HepG2 (cell line): ENCODE results near the gene WASHC4. TPM values are rescaled to one million over a fixed set of nuclear protein-coding genes. Genes with fewer than 3 reads are reported as not detected.
A peak's percentile ranks its signal among the peaks of the same experiment; 100 is the strongest.

Source experiments
- ATAC-seq: fragments of 200-7000 bp; cut with Tn5 transposase; 3 replicates; pipeline ENCODE4 v1.9.1; 2020; ENCODE audit warnings: mild to moderate bottlenecking, moderate library complexity
- BruUV-seq: library from RNA; stranded (reverse); fragments of 400-500 nt; replicated peaks from 2 replicates; lab custom pipeline; 2021; lab: Mats Ljungman, UMichigan
- CTCF ChIA-PET: fragments of 300-600 bp; formaldehyde crosslinking; extraction: SDS; loops from one replicate; lab custom pipeline; 2021; ENCODE audit warnings: low total read pairs, inconsistent platforms, low intra/inter-chr PET ratio; lab: Yijun Ruan, JAX
- POLR2A ChIA-PET: fragments of 350-600 bp; sonication (Branson Sonifier 250); formaldehyde crosslinking; loops from one replicate; lab custom pipeline; 2020; ENCODE audit warnings: antibody characterized with exemption, inconsistent platforms; lab: Yijun Ruan, JAX
- DNase-seq: peaks from one replicate; pipeline ENCODE4 v3.0.0-alpha.2; 2015; ENCODE audit warnings: low spot score
- FAIRE-seq: peaks from 3 replicates; lab custom pipeline; 2011; peaks lifted over from hg19 to GRCh38; lab: Jason Lieb, UNC
- H2AFZ ChIP-seq: one replicate; pipeline ENCODE4 v1.6.1; 2011; ENCODE audit warnings: low read length, inconsistent platforms
- H3K27ac ChIP-seq: fragments of 300-600 bp; 3 replicates; pipeline ENCODE4 v1.8.0; 2011; ENCODE audit warnings: mixed run types, mild to moderate bottlenecking, mixed read lengths, low read length, inconsistent platforms; ENCODE audit not compliant: insufficient read depth; ENCODE audit errors: extremely low read length
- H3K27me3 ChIP-seq, 2 experiments: fragments of 200-600 bp in 1 of 2; 2 replicates in 1 of 2; 3 replicates in 1 of 2; pipeline versions ENCODE4 v1.6.0 to v1.8.0; 2011; ENCODE audit warnings: low read length in 2 of 2, mild to moderate bottlenecking in 2 of 2, moderate library complexity in 2 of 2, inconsistent platforms in 1 of 2; ENCODE audit not compliant: insufficient read depth in 2 of 2, control insufficient read depth in 1 of 2
- H3K36me3 ChIP-seq, 2 experiments: fragments of 200-600 bp in 1 of 2; replicated peaks in 1 of 2; 2 replicates in 1 of 2; 3 replicates in 1 of 2; pipeline versions ENCODE4 v1.5.1 to v1.8.0; 2011; ENCODE audit warnings: low read length in 2 of 2, inconsistent platforms in 1 of 2; ENCODE audit not compliant: insufficient read depth in 2 of 2, control insufficient read depth in 1 of 2
- H3K4me1 ChIP-seq: 2 replicates; pipeline ENCODE4 v1.5.1; 2012; ENCODE audit warnings: low read length, inconsistent platforms; ENCODE audit not compliant: insufficient read depth
- H3K4me2 ChIP-seq: 2 replicates; pipeline ENCODE4 v1.6.0; 2011; ENCODE audit warnings: low read depth, low read length, inconsistent platforms
- H3K4me3 ChIP-seq, 3 experiments: fragments of 200-600 bp in 1 of 3; sonication (generic), shearing (Covaris generic) in 1 of 3; replicated peaks in 1 of 3; 2 replicates each; pipeline ENCODE4 v1.5.1; 2011 to 2016; ENCODE audit warnings: low read length in 3 of 3, inconsistent platforms in 2 of 3, low read depth in 2 of 3, mild to moderate bottlenecking in 2 of 3, control low read depth in 1 of 3, mixed read lengths in 1 of 3; ENCODE audit not compliant: insufficient read depth in 1 of 3
- H3K79me2 ChIP-seq: one replicate; pipeline ENCODE4 v1.6.1; 2011; ENCODE audit warnings: low read length, inconsistent platforms; ENCODE audit not compliant: insufficient read depth
- H3K9ac ChIP-seq: 2 replicates; pipeline ENCODE4 v1.6.0; 2011; ENCODE audit warnings: mild to moderate bottlenecking, low read depth, low read length, inconsistent platforms; ENCODE audit not compliant: insufficient read depth
- H3K9me3 ChIP-seq: 2 replicates; pipeline ENCODE4 v1.5.1; 2012; ENCODE audit warnings: mild to moderate bottlenecking, low read length
- H4K20me1 ChIP-seq: 2 replicates; pipeline ENCODE4 v1.6.0; 2011; ENCODE audit warnings: inconsistent platforms, mild to moderate bottlenecking, low read length, moderate library complexity; ENCODE audit not compliant: insufficient read depth
- CHD4 ChIP-seq: fragments of 200-600 bp; sonication (generic); IDR thresholded peaks from 2 replicates; pipeline ENCODE4 v1.7.0; 2017; ENCODE audit warnings: mild to moderate bottlenecking, low read length, borderline replicate concordance
- FOSL2 ChIP-seq: sonication (generic); formaldehyde crosslinking; IDR thresholded peaks from 2 replicates; pipeline ENCODE4 v1.4.0; 2020; ENCODE audit warnings: missing genetic modification reagents
- KAT2B ChIP-seq: fragments of 150-350 bp; IDR thresholded peaks from 2 replicates; pipeline ENCODE4 v1.6.1; 2014; ENCODE audit warnings: low read depth, low read length, borderline replicate concordance
- NFE2 ChIP-seq: sonication (generic); formaldehyde crosslinking; IDR thresholded peaks from 2 replicates; pipeline ENCODE4 v1.4.0; 2020; ENCODE audit warnings: missing genetic modification reagents
- NPAS2 ChIP-seq: sonication (generic); formaldehyde crosslinking; IDR thresholded peaks from 2 replicates; pipeline ENCODE4 v1.8.0; 2022; ENCODE audit warnings: mild to moderate bottlenecking, missing genetic modification reagents, borderline replicate concordance
- PHF5A ChIP-seq: IDR thresholded peaks from one replicate; pipeline ENCODE4 v1.6.1; 2018; ENCODE audit warnings: low read depth, missing genetic modification reagents; ENCODE audit not compliant: unreplicated experiment
- RFX3 ChIP-seq: IDR thresholded peaks from 2 replicates; pipeline ENCODE4 v1.6.1; 2016; ENCODE audit warnings: missing biosample characterization, missing genetic modification reagents
- ZFP62 ChIP-seq: sonication (generic); formaldehyde crosslinking; IDR thresholded peaks from 2 replicates; pipeline ENCODE4 v1.4.0; 2020; ENCODE audit warnings: missing genetic modification reagents
- ZNF260 ChIP-seq: sonication (generic); formaldehyde crosslinking; IDR thresholded peaks from 2 replicates; pipeline ENCODE4 v1.4.0; 2020; ENCODE audit warnings: missing genetic modification reagents, low read depth, mild to moderate bottlenecking, borderline replicate concordance
- ZNF331 ChIP-seq: sonication (generic); formaldehyde crosslinking; IDR thresholded peaks from 2 replicates; pipeline ENCODE4 v1.4.0; 2020; ENCODE audit warnings: missing genetic modification reagents
- ZNF44 ChIP-seq: sonication (generic); formaldehyde crosslinking; IDR thresholded peaks from 2 replicates; pipeline ENCODE4 v1.5.1; 2020; ENCODE audit warnings: mild to moderate bottlenecking, missing genetic modification reagents
- WGBS: methylation state at CpG from one replicate; pipeline ENCODE4 v1.1.6; 2017; ENCODE audit warnings: low lambda C conversion rate; 5-methylcytosine and 5-hydroxymethylcytosine counted together
- in situ Hi-C: cut with HindIII; loops from 2 replicates; pipeline ENCODE4 v1.10.0; 2017; ENCODE audit warnings: low pct_unique_long_range_greater_than_20kb; ENCODE audit not compliant: extremely low pct_ligation_motif_present
- intact Hi-C: fragments of 100-400 bp; cut with micrococcal nuclease; formaldehyde crosslinking; loops from one replicate; pipeline ENCODE4 v1.10.0; 2022; ENCODE audit not compliant: unreplicated experiment
- polyA plus RNA-seq, 8 experiments: library from polyadenylated mRNA; depleted of rRNA in 3 of 8; stranded (reverse) in 7 of 8; unstranded in 1 of 8; fragments of >200 nt; fragmentation: Illumina TruSeq in 4 of 8; extraction: Trizol in 4 of 8; gene quantifications; 2 replicates each; pipeline versions ENCODE4 v1.2.1 to v1.2.3, GENCODE V29; 2011 to 2016; ENCODE audit warnings: low read depth in 4 of 8, missing spikeins in 1 of 8, mixed read lengths in 1 of 8; ENCODE audit not compliant: insufficient read depth in 1 of 8
- total RNA-seq, 5 experiments: library from RNA; depleted of rRNA; stranded (reverse); fragments of >200 nt; fragmentation: Illumina TruSeq; extraction: Trizol; gene quantifications; 2 replicates each; pipeline ENCODE4 v1.2.3, GENCODE V29; 2016; ENCODE audit warnings: low read depth in 1 of 5

Gene WASHC4
- total and polyA plus RNA-seq, 2 of the 13 experiments (the other 11 are each of a cell fraction or from before 2014, with no cell fraction given): 21.0 to 36.3 TPM

- FAIRE-seq: no peak
- Histone ChIP-seq H3K27me3 (no peaks in the 10 kb centered on the region), H2AFZ (no peak overlapping the region), H3K4me3 (no peak overlapping the region), H3K79me2 (no peaks in the 10 kb centered on the region), H3K4me2 (no peak overlapping the region), H3K9ac (no peak overlapping the region), H3K36me3 (no peaks in the 10 kb centered on the region), H3K27ac (no peak overlapping the region), H4K20me1 (no peaks in the 10 kb centered on the region), H3K9me3 (no peaks in the 10 kb centered on the region; the same call in 1 of the 2 replicates), H3K4me1 (peaks cover 13% of the 10 kb centered on the region)
- ChIA-PET CTCF (no interaction called here), POLR2A (no interaction called here)
- intact Hi-C loops: no loop called here
- no peak for DNase-seq
- TF ChIP-seq ZNF44 (CRISPR knock-in tag): no peak
- no peak for TF ChIP-seq NPAS2 (CRISPR knock-in tag)
- no peak for TF ChIP-seq CHD4
- TF ChIP-seq PHF5A: no peak
- no peak for TF ChIP-seq ZNF260 (CRISPR knock-in tag)
- no peak for TF ChIP-seq NFE2 (CRISPR knock-in tag)
- TF ChIP-seq ZFP62 (CRISPR knock-in tag): no peak
- no peak for TF ChIP-seq ZNF331 (CRISPR knock-in tag)
- TF ChIP-seq RFX3 (CRISPR knock-in tag): no peak
- no peak for ATAC-seq
- 56% methylated on average over 1 of the region's 1 CpG for WGBS
- no TSS peak for BruUV-seq
- in situ Hi-C loops: no loop called here
Observed at GRCh38 chr12:105099356-105099755, 8.2 kb upstream of the WASHC4 start.

GRCh38 chr12:105100207-105100985 lies 7.1 kb upstream of the WASHC4 start:
- peak; percentile 61 for TF ChIP-seq FOSL2 (CRISPR knock-in tag)
- no peak for TF ChIP-seq KAT2B
- in situ Hi-C loops (no loop called here), intact Hi-C loops (no loop called here)
- no peaks in the 10 kb centered on the region for H3K36me3 ChIP-seq
- 56% methylated on average over 7 of the region's 7 CpGs for WGBS
- no peaks in the 10 kb centered on the region for H4K20me1 ChIP-seq
- H3K27me3 ChIP-seq: no peaks in the 10 kb centered on the region
- H3K9me3 ChIP-seq: no peaks in the 10 kb centered on the region
- H3K4me2 ChIP-seq: no peak overlapping the region
- CTCF ChIA-PET: no interaction called here
- H3K9ac ChIP-seq: no peak overlapping the region
- BruUV-seq: no TSS peak
- no peak for DNase-seq
- POLR2A ChIA-PET: no interaction called here
- ATAC-seq: peak; percentile 27; the same call in 2 of the 3 replicates
- FAIRE-seq: no peak
- H2AFZ ChIP-seq: no peak overlapping the region
- no peak overlapping the region for H3K4me3 ChIP-seq
- H3K4me1 ChIP-seq: peaks cover 13% of the 10 kb centered on the region
- no peaks in the 10 kb centered on the region for H3K79me2 ChIP-seq
- no peak overlapping the region for H3K27ac ChIP-seq
